ENCODE results near the gene SUGCT.

SUGCT gene

DNA sequence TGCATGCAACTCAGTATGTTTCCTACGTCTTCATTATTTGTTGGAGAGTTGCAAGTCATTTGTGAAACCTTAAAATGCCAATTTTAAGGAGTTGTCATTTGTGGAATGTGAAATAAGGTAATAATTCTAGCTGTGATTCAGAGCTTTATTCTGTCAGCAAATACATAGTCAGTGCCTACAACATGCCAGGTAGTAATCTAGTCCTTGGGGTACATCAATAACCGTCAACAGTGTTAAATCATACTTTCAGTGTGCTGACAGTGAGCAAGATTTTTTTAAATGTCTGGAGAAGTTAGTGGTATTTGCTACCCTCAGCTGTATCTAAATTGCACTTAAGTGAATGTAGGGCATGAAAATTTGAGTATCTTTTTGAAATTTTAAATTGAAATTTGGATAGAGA is 37.1 kb upstream of the SUGCT start:
- TF ChIP-seq, protein P1, sequence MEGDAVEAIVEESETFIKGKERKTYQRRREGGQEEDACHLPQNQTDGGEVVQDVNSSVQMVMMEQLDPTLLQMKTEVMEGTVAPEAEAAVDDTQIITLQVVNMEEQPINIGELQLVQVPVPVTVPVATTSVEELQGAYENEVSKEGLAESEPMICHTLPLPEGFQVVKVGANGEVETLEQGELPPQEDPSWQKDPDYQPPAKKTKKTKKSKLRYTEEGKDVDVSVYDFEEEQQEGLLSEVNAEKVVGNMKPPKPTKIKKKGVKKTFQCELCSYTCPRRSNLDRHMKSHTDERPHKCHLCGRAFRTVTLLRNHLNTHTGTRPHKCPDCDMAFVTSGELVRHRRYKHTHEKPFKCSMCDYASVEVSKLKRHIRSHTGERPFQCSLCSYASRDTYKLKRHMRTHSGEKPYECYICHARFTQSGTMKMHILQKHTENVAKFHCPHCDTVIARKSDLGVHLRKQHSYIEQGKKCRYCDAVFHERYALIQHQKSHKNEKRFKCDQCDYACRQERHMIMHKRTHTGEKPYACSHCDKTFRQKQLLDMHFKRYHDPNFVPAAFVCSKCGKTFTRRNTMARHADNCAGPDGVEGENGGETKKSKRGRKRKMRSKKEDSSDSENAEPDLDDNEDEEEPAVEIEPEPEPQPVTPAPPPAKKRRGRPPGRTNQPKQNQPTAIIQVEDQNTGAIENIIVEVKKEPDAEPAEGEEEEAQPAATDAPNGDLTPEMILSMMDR (IDR thresholded peaks at IDR 0.05; ENCODE audit: low read depth, low read length): no peak
- Histone ChIP-seq H3K9me3 (no peaks in the 10 kb centered on the region), H3K4me3 (ENCODE audit: low read depth, low read length) (no peak overlapping the region), H3K4me1 (no peaks in the 10 kb centered on the region), H3K36me3 (peaks cover 20% of the 10 kb centered on the region), H3K27me3 (no peaks in the 10 kb centered on the region)
- no peak for DNase-seq

DNA sequence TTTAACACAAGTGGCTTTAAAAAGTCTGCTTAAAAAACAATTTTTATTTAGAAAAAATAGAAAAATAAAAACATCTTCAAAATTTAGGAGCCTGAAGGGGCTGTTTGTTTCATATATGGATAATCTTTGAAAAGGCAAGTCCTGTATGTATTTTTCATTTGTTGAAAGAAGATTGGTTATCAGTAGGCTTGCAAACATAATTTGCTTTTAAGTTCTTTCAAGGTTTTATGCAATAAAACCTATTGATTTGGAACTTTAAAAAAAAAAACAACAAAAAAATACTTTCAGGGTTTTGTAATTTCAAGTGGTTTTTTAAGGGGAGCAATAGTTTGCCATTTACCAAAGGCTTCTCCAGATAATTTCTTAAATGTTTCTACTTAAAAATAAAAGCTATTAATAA is 36.0 kb upstream of the SUGCT start:
- no peak for DNase-seq
- Histone ChIP-seq H3K27me3 (no peaks in the 10 kb centered on the region), H3K4me1 (no peaks in the 10 kb centered on the region), H3K9me3 (no peaks in the 10 kb centered on the region), H3K36me3 (peaks cover 13% of the 10 kb centered on the region), H3K4me3 (ENCODE audit: low read depth, low read length) (no peak overlapping the region)
- TF ChIP-seq, protein P1 (IDR thresholded peaks at IDR 0.05; ENCODE audit: low read depth, low read length): no peak

DNA sequence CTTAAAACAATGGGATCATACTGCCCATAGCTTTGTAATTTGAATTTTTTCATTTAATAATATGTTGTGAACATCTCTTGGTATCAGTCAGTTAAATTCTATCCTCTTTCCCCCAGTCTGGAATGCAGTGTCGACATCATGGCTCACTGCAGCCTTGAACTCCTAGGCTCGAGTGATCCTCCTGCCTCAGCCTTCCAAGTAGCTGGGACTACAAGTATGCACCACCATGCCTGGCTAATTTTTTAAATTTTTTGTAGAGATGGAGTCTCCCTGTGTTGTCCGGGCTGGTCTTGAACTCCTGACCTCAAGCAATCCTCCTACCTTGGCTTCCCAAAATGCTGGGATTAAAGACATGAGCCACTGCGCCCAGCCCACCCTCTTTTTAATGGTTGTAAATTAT is 35.0 kb upstream of the SUGCT start:
- H3K9me3 ChIP-seq: no peaks in the 10 kb centered on the region
- H3K4me1 ChIP-seq: no peaks in the 10 kb centered on the region
- peaks cover 3% of the 10 kb centered on the region; the same call in 1 of the 2 replicates for H3K36me3 ChIP-seq
- H3K4me3 ChIP-seq (ENCODE audit: low read depth, low read length): no peak overlapping the region
- no peak for DNase-seq
- TF ChIP-seq, protein P1 (IDR thresholded peaks at IDR 0.05; ENCODE audit: low read depth, low read length): no peak
- no peaks in the 10 kb centered on the region for H3K27me3 ChIP-seq

DNA sequence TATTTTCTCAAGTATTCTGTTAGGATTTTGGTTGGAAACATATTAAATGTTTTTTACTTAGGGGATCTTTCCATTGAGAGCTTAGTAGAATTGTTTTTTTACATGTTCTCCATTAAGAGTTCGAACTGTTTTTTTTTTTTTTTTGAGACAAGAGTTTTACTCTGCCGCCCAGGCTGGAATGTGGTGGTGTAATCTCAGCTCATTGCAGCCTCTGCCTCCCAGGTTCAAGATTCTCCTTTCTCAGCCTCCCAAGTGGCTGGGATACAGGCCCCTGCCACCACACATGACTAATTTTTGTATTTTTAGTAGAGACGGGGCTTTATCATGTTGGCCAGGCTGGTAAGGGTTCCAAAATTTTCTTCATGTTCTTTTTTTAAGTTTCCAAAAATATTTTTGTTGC is 33.6 kb upstream of the SUGCT start:
- no peak for DNase-seq
- Histone ChIP-seq H3K27me3 (no peaks in the 10 kb centered on the region), H3K9me3 (no peaks in the 10 kb centered on the region), H3K36me3 (peaks cover 2% of the 10 kb centered on the region; the same call in 1 of the 2 replicates), H3K4me3 (ENCODE audit: low read depth, low read length) (no peak overlapping the region), H3K4me1 (no peaks in the 10 kb centered on the region)
- TF ChIP-seq, protein P1 (IDR thresholded peaks at IDR 0.05; ENCODE audit: low read depth, low read length): no peak

DNA sequence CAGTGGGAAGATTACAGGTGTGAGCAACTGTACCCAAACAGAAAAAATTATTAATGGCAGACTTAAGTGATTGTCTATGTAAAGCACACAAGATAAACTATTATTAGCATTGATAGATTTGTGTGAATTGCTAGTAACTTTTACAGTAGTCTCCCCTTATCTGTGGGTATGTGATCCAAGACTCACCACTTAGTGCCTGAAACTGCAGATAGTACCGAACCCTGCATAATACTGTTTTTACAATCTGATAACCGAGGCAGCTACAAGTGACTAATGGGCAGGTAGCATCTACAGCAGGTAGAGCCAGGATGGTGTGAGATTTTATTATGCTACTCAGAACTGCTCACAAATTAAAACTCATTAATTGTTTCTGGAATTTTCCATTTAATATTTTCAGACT is 31.9 kb upstream of the SUGCT start:
- no peaks in the 10 kb centered on the region for H3K4me1 ChIP-seq
- no peaks in the 10 kb centered on the region for H3K36me3 ChIP-seq
- H3K27me3 ChIP-seq: no peaks in the 10 kb centered on the region
- H3K9me3 ChIP-seq: no peaks in the 10 kb centered on the region
- TF ChIP-seq, protein P1 (IDR thresholded peaks at IDR 0.05; ENCODE audit: low read depth, low read length): no peak
- no peak for DNase-seq
- no peak overlapping the region for H3K4me3 ChIP-seq (ENCODE audit: low read depth, low read length)

DNA sequence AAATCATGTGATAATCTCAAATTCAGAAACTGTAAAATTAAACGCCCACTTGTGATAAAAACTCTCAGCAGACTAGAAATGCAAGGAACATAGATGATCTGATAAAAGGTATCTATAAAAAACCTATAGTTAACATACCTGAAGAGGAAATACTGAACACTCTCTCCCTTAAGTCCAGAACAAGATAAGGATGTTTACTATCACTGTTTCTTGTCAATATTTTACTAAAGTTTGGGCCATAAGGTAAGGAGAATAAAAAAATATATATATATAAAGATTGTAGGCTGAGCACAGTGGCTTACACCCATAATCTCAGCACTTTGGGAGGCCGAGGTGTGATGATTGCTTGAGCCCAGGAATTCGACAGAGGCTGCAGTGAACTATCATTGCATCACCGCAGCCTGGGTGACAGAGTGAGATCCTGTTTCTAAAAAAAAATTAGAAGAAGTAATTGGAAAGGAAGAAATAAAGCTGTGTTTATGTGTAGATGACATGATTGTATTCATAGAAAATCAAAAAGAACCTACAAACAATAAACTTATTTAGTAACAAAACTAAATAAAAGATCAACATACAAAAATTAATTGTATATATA is 28.8 kb upstream of the SUGCT start:
- Histone ChIP-seq H3K4me3 (ENCODE audit: low read depth, low read length) (no peak overlapping the region), H3K9me3 (no peaks in the 10 kb centered on the region), H3K36me3 (no peaks in the 10 kb centered on the region), H3K27me3 (no peaks in the 10 kb centered on the region), H3K4me1 (no peaks in the 10 kb centered on the region)
- TF ChIP-seq, protein P1 (IDR thresholded peaks at IDR 0.05; ENCODE audit: low read depth, low read length): no peak
- DNase-seq: no peak

All from BE2C (cell line).